Ovary (tissue), 9 donors: ENCODE measurements around the gene CACNA1H. TPM values are rescaled to one million over a fixed set of nuclear protein-coding genes. Genes with fewer than 3 reads are reported as not detected.

Experiments
- DNase-seq, 5 donors: peaks; one replicate each; pipeline ENCODE4 v3.0.0-alpha.2; 2019 to 2020
- H3K27ac ChIP-seq, 2 donors: fragments of 200-600 bp; one replicate each; pipeline versions ENCODE4 v1.5.1 to v1.8.0; 2019 to 2022
- H3K27me3 ChIP-seq: fragments of 200-600 bp; one replicate; pipeline ENCODE4 v1.8.0; 2022
- H3K36me3 ChIP-seq: fragments of 200-600 bp; sonication (generic); one replicate; pipeline ENCODE4 v1.5.1; 2019
- H3K4me1 ChIP-seq: one replicate; pipeline ENCODE4 v1.8.1; 2013; ENCODE audit warnings: mild to moderate bottlenecking, moderate library complexity; ENCODE audit not compliant: insufficient read depth
- H3K4me3 ChIP-seq: fragments of 200-600 bp; sonication (generic); one replicate; pipeline ENCODE4 v1.5.1; 2017
- H3K9me3 ChIP-seq, 2 donors: fragments of 200-600 bp in 1 of 2; sonication (generic) in 1 of 2; one replicate each; pipeline versions ENCODE4 v1.5.1 to v1.8.1; 2013 to 2019; ENCODE audit warnings: mild to moderate bottlenecking in 1 of 2, moderate library complexity in 1 of 2
- EP300 ChIP-seq: sonication (generic); formaldehyde crosslinking; IDR thresholded peaks from one replicate; pipeline ENCODE4 v1.6.1; 2017; ENCODE audit warnings: antibody characterized with exemption
- POLR2A ChIP-seq: fragments of 450-650 bp; IDR thresholded peaks from one replicate; pipeline ENCODE4 v1.6.1; 2017; ENCODE audit warnings: antibody characterized with exemption, mild to moderate bottlenecking, moderate library complexity
- WGBS, 3 donors: extraction: QIAGEN DNeasy Blood & Tissue Kit in 1 of 3; methylation state at CpG; one replicate each; pipeline versions ENCODE4 v1.1.5 to v1.1.7; 2013 to 2017; 5-methylcytosine and 5-hydroxymethylcytosine counted together
- intact Hi-C, 4 donors: fragments of 100-400 bp; cut with DNase I; formaldehyde crosslinking; loops; one replicate each; pipeline versions ENCODE4 v1.11.0 to v1.15.1; 2022 to 2023
- polyA plus RNA-seq, 2 donors: library from polyadenylated mRNA; stranded (reverse); fragments of 200-250 nt in 1 of 2; fragments of 350-450 nt in 1 of 2; fragmentation: Illumina TruSeq in 1 of 2; extraction: RNeasy Lipid Tissue Mini Kit (QIAGEN cat#74804) in 1 of 2; gene quantifications; one replicate each; pipeline ENCODE4 v1.2.3, GENCODE V29; 2013 to 2014
- total RNA-seq, 7 donors: library from RNA; depleted of rRNA in 2 of 7; stranded (reverse); fragments of >200 nt in 2 of 7; fragmentation: NEBNext Ultra II Directional in 3 of 7; extraction: Animal tissue kit (Norgen Biotek cat#: 25700) in 3 of 7; gene quantifications; one replicate each; pipeline versions ENCODE4 v1.1.0 to v1.2.4, GENCODE V29; 2016 to 2023
- TF ChIP-seq, protein P1 (sequence below), 3 donors: fragments of 450-650 bp in 2 of 3; fragments of 200-600 bp in 1 of 3; IDR thresholded peaks; one replicate each; pipeline versions ENCODE4 v1.5.1 to v1.8.0; 2016 to 2022; ENCODE audit warnings: antibody characterized with exemption in 3 of 3, mild to moderate bottlenecking in 1 of 3
- donor health status: DM: no; HTN: no; CAD: no; lungs with moderate emphysema.
- donor health status: DM: no; HTN: no; CAD: no.
- donor health status: Bipolar disorder and iron deficiency.
- donor health status: DM: yes; HTN: yes; CAD: no.
- donor health status: DM: no; HTN: no; CAD: no.
- donor health status: DM: yes; HTN: yes; CAD: no.

Gene CACNA1H
- total and polyA plus RNA-seq, 9 donors: 7.3 to 217 (median 106) TPM

GRCh38 chr16:1169285-1170075 is 16.6 kb downstream of the CACNA1H start:
- whole genome bisulfite sequencing, 3 donors: 2 to 20% (median 20%) methylated on average over 23 to 45 of the region's 45 CpGs
- Histone ChIP-seq H3K36me3 (no peaks in the 10 kb centered on the region), H3K9me3 (no peaks in the 10 kb centered on the region), H3K4me3 (peak overlapping the region; percentile 8), H3K27me3 (no peaks in the 10 kb centered on the region), H3K27ac (peak overlapping the region; percentile 72 to 74), H3K4me1 (peaks cover 42% of the 10 kb centered on the region)
- intact Hi-C loops: no loop called here
- TF ChIP-seq EP300 (no peak), POLR2A (no peak)
- TF ChIP-seq, protein P1, sequence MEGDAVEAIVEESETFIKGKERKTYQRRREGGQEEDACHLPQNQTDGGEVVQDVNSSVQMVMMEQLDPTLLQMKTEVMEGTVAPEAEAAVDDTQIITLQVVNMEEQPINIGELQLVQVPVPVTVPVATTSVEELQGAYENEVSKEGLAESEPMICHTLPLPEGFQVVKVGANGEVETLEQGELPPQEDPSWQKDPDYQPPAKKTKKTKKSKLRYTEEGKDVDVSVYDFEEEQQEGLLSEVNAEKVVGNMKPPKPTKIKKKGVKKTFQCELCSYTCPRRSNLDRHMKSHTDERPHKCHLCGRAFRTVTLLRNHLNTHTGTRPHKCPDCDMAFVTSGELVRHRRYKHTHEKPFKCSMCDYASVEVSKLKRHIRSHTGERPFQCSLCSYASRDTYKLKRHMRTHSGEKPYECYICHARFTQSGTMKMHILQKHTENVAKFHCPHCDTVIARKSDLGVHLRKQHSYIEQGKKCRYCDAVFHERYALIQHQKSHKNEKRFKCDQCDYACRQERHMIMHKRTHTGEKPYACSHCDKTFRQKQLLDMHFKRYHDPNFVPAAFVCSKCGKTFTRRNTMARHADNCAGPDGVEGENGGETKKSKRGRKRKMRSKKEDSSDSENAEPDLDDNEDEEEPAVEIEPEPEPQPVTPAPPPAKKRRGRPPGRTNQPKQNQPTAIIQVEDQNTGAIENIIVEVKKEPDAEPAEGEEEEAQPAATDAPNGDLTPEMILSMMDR (IDR thresholded peaks at IDR 0.05): no peak
- DNase-seq: peak; percentile 68 to 81 (median 77)

DNA sequence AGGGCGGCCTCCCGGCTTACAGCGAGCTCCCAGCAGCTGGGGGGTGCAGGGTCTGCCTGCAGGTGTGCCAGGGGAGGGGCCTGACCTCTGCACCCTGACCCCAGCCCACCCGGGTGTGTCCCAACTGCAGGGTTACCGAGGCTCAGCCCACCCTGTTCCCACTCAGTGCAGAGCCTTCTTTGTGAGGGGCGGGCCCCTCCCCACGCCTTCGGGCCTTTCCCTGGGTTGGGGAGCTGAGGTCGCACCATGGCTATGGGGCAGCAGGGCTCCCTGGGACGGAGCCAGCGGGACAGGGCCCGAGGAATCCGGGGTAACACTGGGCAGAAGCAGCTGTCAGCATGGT is 17.1 kb downstream of the CACNA1H start:
- H3K9me3 ChIP-seq: no peaks in the 10 kb centered on the region
- H3K4me1 ChIP-seq: peaks cover 45% of the 10 kb centered on the region
- peak overlapping the region; percentile 72 to 74 for H3K27ac ChIP-seq
- no peaks in the 10 kb centered on the region for H3K27me3 ChIP-seq
- 14 to 16% (median 14%) methylated on average over 12 to 13 of the region's 13 CpGs for WGBS, 3 donors
- DNase-seq: no peak
- TF ChIP-seq, protein P1 (IDR thresholded peaks at IDR 0.05): no peak
- no peak for TF ChIP-seq EP300
- TF ChIP-seq POLR2A: no peak
- H3K4me3 ChIP-seq: peak overlapping the region; percentile 8
- intact Hi-C loops: no loop called here
- H3K36me3 ChIP-seq: no peaks in the 10 kb centered on the region

DNA sequence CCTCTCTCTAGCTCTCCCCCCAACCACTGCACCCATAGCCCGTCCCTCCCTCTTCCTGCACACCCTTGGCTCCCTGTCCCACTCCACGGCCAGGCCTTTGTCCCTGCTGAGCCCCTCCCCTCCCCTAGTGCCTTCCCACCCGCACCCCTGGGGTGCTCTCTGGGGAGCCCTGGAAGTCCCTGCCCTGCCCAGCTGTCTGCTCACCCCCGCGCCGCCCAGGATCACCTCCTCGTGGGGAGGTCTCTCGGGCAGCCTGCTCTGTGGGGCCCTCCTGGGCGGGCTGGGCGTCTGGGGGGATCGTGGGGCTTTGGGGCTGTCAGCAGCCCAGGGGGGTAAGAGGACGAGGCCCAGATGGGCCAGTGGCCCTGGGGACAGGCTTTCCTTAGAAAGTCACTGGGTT is 18.1 kb downstream of the CACNA1H start:
- no peak for TF ChIP-seq POLR2A
- TF ChIP-seq EP300: no peak
- TF ChIP-seq, protein P1 (IDR thresholded peaks at IDR 0.05): no peak
- H3K9me3 ChIP-seq: no peaks in the 10 kb centered on the region
- no peak for DNase-seq
- intact Hi-C loops: no loop called here
- no peaks in the 10 kb centered on the region for H3K27me3 ChIP-seq
- no peaks in the 10 kb centered on the region for H3K36me3 ChIP-seq
- peaks cover 45% of the 10 kb centered on the region for H3K4me1 ChIP-seq
- H3K27ac ChIP-seq: peak overlapping the region; percentile 72 to 74
- no peak overlapping the region for H3K4me3 ChIP-seq
- 79 to 88% (median 83%) methylated on average over 12 of the region's 12 CpGs for WGBS, 3 donors

GRCh38 chr16:1171854-1172428 is 19.0 kb downstream of the CACNA1H start:
- no peak for DNase-seq
- Histone ChIP-seq H3K4me1 (peaks cover 45% of the 10 kb centered on the region), H3K9me3 (no peaks in the 10 kb centered on the region), H3K36me3 (no peaks in the 10 kb centered on the region), H3K4me3 (no peak overlapping the region), H3K27me3 (no peaks in the 10 kb centered on the region), H3K27ac (peak overlapping the region; percentile 20 to 74)
- intact Hi-C loops: no loop called here
- WGBS, 3 donors: 83 to 84% (median 83%) methylated on average over 29 to 36 of the region's 36 CpGs
- no peak for TF ChIP-seq POLR2A
- no peak for TF ChIP-seq EP300
- TF ChIP-seq, protein P1 (IDR thresholded peaks at IDR 0.05): no peak
